ENCODE results near the gene SEC24C.

The SEC24C gene

GRCh38 chr10:73812657-73813056 lies 68.5 kb downstream of the SEC24C start:
- no peak for DNase-seq (ENCODE audit: low read depth in 2 of 2)

GRCh38 chr10:73813333-73813732 lies 69.2 kb downstream of the SEC24C start:
- DNase-seq (ENCODE audit: low read depth in 2 of 2), result no peak

- no peak for DNase-seq (ENCODE audit: low read depth in 2 of 2)
These were observed 70.2 kb downstream of the SEC24C start for GRCh38 chr10:73814276-73814895.

GRCh38 chr10:73814896-73815718 lies 70.9 kb downstream of the SEC24C start:
- no peak for DNase-seq (ENCODE audit: low read depth in 2 of 2)

- no peak for DNase-seq (ENCODE audit: low read depth in 2 of 2)
These were observed 71.5 kb downstream of the SEC24C start for GRCh38 chr10:73815719-73816030.

GRCh38 chr10:73816917-73817729 lies 73.0 kb downstream of the SEC24C start:
- no peak for DNase-seq (ENCODE audit: low read depth in 2 of 2)

- no peak for DNase-seq (ENCODE audit: low read depth in 2 of 2)
These were observed 73.7 kb downstream of the SEC24C start for GRCh38 chr10:73817826-73818225.

GRCh38 chr10:73818402-73818801 lies 74.2 kb downstream of the SEC24C start:
- DNase-seq (ENCODE audit: low read depth in 2 of 2), result no peak

GRCh38 chr10:73819081-73819480 lies 74.9 kb downstream of the SEC24C start:
- DNase-seq (ENCODE audit: low read depth in 2 of 2), result no peak

GRCh38 chr10:73819513-73820093 lies 75.4 kb downstream of the SEC24C start:
- no peak for DNase-seq (ENCODE audit: low read depth in 2 of 2)

Data from fibroblast of skin of left biceps (primary cell).